SK-N-MC (cell line): ENCODE results near the gene KCNJ8.

Source experiments
- EZH2 ChIP-seq: fragments of 200-600 bp; sonication (generic); IDR thresholded peaks from one replicate; pipeline ENCODE4 v1.6.1; 2017; ENCODE audit warnings: antibody characterized with exemption
- FOXP2 ChIP-seq: optimal IDR thresholded peaks from 2 replicates; pipeline ENCODE3; 2011; ENCODE audit warnings: mild to moderate bottlenecking, moderate library complexity; ENCODE audit not compliant: insufficient read depth; ENCODE audit errors: extremely low read length, control extremely low read depth
- POLR2AphosphoS5 ChIP-seq: IDR thresholded peaks from 2 replicates; pipeline ENCODE4 v1.6.1; 2012; ENCODE audit warnings: mild to moderate bottlenecking, low read depth, low read length, borderline replicate concordance

GRCh38 chr12:21800011-21800410 is 25.5 kb upstream of the KCNJ8 start:
- TF ChIP-seq POLR2AphosphoS5 (no peak), EZH2 (no peak), FOXP2 (no peak)
